Activated CD4-positive, alpha-beta T cell treated with anti-CD3 and anti-CD28 coated beads, Interleukin-2, amount 50 U/mL, for 1 hour (primary cell): ENCODE results near the gene MRFAP1.
"Not testable (repeated sequence)": the region's sequence is repeated elsewhere in the genome, so short reads cannot be mapped to it uniquely, and the experiment has no call there.

Source experiments
- DNase-seq: peaks from one replicate; pipeline ENCODE4 v3.0.0-alpha.2; 2020

Gene MRFAP1

DNA sequence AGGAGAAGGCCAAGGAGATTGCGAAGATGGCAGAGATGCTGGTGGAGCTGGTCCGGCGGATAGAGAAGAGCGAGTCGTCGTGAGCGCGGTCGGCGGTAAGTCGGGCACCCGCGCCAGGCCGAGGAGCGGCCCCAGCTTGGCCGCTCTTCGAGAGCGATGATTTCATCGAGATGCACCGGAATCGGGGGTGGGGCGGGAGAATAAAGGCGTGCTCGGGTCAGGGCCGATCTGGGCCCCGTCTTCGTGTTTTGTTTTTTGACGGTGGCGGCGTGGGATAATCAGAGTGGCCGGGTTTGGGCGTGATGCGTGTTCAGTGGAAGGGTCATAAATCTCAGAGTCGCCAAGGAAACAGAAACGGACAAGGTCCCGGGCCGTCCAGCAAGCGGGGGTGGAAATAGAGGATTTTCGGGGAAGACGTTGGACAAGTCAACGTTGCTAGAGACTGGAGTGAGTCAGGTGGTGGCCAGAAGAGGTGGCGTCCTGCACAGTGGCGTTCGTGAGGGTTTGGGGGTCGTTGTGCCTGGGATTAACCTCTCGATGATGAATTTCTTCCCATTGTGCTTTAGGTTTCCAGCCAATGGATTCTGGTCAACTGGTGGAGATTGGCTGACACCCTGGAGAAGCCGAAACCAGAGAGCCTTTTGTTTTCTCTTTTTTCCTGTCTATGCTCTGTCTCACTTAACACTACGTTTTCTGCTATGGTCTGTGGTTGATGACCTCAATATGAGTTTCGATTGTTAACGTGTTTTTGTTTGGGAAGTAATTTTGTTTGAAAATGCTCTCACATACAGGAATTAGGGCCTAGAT lies 882 bp downstream of the MRFAP1 start:
- peak; percentile 50 for DNase-seq

DNA sequence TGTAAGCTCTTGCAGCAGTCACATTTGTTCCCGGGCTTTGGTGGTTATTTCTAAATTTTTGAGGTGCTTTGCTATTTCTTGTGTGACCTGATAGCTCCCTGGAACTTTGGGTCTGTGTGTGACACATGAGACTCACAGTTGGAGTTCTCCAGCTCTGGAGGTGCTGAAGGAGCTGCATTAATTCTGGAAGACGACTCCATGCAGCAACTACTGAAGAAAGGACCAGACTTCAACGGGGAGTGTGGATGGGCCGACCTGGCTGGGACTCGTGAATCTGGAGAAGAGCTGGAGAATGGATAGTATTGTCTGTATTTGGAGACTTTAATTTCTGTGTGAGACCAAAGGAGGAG lies 1.5 kb downstream of the MRFAP1 start:
- no peak for DNase-seq

- DNase-seq, result no peak
Observed at GRCh38 chr4:6643141-6643847, 2.8 kb downstream of the MRFAP1 start.

DNA sequence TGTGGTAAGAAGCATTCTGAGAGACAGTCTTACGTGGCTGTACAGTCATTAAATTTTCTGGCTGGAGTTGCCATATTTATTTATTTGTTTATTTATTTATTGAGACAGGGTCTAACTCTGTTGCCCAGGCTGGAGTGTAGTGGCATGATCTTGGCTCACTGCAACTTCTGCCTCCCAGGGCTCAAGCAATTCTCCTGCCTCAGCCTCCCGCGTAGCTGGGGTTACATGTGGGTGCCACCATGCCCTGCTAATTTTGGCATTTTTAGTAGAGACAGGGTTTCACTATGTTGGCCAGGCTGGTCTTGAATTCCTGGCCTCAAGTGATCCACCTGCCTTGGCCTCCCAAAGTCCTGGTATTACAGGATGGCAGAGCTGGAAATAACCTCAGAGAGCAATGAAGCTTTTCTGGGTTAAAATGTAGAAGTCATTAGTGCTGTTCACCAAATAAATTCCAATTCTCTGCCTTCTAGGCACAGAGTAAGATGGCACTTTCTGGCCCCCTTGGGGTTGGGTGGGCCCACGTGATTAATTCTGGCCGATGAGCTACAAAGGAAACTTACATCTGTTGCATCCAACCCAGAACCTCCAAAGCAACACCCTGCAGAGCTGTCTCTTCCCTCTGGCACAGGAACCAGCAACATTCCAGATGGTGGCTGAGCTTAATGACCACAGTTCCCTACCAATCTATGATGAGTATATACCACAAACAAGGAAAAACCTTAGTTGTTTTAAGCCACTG lies 4.5 kb downstream of the MRFAP1 start:
- DNase-seq, result no peak

DNA sequence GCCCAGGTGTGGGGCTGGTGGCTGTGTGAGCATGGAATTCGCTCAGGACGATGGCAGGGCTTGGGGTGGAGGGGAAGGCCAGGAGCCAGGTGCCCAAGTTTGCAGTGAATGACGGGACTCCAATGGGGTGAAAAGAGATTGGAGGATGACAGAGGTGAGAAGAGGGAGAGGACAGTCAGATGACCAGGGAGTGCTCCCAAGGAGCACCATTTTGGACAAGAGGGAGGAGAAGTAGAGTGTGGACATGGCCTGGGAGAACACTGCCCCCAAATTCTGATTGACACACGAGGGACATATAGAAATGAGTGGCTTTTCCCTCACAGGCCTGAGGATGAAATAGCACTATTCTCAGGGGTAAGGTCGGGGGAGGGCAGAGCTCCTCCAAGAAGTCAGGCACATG lies 6.7 kb downstream of the MRFAP1 start:
- no peak for DNase-seq

- no peak for DNase-seq
Observed at GRCh38 chr4:6647582-6648230, 7.2 kb downstream of the MRFAP1 start.

DNA sequence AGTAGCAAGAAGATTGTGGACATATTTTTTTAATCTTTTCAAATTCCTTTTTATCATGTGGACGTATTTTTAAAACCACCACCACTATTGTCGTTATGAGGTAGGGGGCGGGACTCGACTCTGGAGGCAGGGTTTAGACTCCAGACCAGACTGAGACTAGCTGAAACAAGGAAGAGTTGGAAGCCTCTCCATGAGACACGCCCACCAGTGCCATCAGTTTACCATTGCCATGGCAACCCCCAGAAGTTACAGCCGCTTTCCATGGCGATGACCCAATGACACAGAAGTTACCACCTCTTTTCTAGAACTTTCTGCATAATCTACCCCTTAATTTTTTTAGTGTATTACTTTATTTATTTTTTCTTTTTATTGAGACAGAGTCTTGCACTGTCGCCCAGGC lies 8.7 kb downstream of the MRFAP1 start:
- DNase-seq, result no peak

DNA sequence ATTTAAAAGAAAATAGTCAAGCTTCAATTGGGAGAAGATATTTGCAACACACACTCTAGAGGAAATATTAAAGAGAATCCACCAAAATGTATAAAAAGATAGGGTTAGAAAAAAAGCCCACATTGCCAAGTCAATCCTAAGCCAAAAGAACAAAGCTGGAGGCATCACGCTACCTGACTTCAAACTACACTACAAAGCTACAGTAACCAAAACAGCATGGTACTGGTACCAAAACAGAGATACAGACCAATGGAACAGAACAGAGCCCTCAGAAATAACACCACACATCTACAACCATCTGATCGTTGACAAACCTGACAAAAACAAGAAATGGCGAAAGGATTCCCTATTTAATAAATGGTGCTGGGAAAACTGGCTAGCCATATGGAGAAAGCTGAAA lies 13.7 kb downstream of the MRFAP1 start:
- DNase-seq, result not testable (repeated sequence)

DNA sequence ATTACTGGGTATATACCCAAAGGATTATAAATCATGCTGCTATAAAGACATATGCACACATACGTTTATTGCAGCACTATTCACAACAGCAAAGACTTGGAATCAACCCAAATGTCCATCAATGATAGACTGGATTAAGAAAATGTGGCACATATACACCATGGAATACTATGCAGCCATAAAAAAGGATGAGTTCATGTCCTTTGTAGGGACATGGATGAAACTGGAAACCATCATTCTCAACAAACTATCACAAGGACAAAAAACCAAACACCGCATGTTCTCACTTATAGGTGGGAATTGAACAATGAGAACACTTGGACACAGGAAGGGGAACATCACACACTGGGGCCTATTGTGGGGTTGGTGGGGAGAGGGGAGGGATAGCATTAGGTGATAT lies 14.8 kb downstream of the MRFAP1 start:
- DNase-seq, result not testable (repeated sequence)

- DNase-seq, result no peak
Observed at GRCh38 chr4:6655924-6656323, 15.4 kb downstream of the MRFAP1 start.

DNA sequence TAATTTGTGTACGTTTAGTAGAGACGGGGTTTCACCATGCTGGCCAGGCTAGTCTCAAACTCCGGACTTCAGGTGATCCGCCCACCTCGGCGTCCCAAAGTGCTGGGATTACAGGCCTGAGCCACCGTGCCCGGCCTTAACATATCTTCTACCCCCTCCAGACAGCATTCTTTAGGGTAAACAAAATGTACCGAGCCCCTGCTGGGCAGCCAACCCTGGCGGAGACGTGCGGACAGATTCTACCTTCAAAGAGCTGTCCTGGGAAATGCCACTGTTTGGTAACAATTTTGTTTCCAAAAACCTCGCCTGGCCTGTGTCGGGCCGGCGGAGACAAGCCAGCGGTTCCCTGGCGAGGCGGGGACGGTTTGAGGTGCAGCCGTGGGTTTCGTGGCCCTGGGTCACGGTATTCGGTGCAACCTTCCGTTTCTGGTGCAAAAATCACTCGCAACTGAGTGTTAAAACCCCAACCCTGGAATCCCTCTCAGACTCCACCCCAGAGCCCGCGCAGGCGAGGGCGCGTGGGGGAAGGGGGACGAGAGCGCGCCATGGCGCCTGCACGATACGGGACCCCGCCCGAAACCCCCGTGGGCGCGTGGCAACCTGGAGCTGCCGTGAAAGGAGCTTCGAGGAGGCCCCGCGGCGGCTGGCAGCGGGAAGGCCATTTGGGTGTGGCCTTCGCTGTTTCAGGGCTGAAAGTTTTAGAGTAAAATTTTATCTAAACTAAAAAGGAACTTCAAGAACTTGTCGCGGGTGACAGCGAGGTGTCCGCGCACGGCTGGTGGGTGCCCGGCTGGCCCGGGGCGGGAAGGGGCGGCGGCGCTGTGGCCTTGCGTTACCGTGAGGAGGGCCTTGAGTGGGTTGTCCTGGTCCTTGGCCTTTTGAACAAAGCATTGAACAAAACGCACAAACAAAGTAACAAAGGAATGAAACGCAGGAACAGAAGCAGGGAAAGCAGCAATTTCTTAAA lies 17.0 kb downstream of the MRFAP1 start:
- DNase-seq, result no peak

GRCh38 chr4:6658209-6658595 lies 17.7 kb downstream of the MRFAP1 start:
- no peak for DNase-seq

GRCh38 chr4:6658597-6659075 lies 18.2 kb downstream of the MRFAP1 start:
- DNase-seq, result peak; percentile 61

- no peak for DNase-seq
Observed at GRCh38 chr4:6659897-6660296, 19.4 kb downstream of the MRFAP1 start.

- no peak for DNase-seq
Observed at GRCh38 chr4:6660430-6660829, 19.9 kb downstream of the MRFAP1 start.

DNA sequence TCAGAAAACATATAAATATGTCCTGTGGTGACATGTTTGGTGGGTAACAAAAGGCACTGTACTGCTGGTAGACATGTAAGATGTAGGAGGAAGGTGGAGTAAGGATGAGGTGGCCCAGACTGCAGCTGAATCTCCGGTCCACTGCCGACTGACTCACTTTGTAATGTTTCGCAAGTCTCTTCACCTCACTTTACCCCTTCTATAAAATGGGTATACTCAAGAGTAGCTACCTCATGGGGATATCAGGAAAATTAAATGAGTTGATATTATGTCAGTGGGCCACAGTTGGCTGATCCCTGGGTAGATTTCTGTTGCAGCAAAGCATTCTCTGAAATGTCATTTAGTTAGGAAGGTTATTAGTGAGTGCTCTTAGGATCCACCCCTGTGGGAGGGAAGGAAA lies 22.1 kb downstream of the MRFAP1 start:
- DNase-seq, result no peak

- DNase-seq, result no peak
Observed at GRCh38 chr4:6663596-6664393, 23.3 kb downstream of the MRFAP1 start.

- DNase-seq, result no peak
Observed at GRCh38 chr4:6665320-6665654, 24.8 kb downstream of the MRFAP1 start.

GRCh38 chr4:6668391-6668790 lies 27.9 kb downstream of the MRFAP1 start:
- no peak for DNase-seq

GRCh38 chr4:6671648-6672047 lies 31.2 kb downstream of the MRFAP1 start:
- DNase-seq, result no peak

GRCh38 chr4:6672131-6672530 lies 31.6 kb downstream of the MRFAP1 start:
- no peak for DNase-seq
